ENCODE results near the gene ALG2. TPM values are rescaled to one million over a fixed set of nuclear protein-coding genes. Genes with fewer than 3 reads are reported as not detected.

ALG2 gene
- total and polyA plus RNA-seq, 11 donors, result 8.7 to 21.6 (median 14.8) TPM

- H3K9me3 ChIP-seq, result no peaks in the 10 kb centered on the region
- no peak overlapping the region for H3K27ac ChIP-seq
- no peak for ATAC-seq
- peaks cover 0 to 29% (median 10%) of the 10 kb centered on the region in 12 donors for H3K4me1 ChIP-seq
- no peaks in the 10 kb centered on the region for H3K27me3 ChIP-seq
- intact Hi-C loops (cut with DNase I), result loop anchor here in 1 of 10 donors (10.0 kb wide), 1 partner anchor 690 kb away; no protein-coding TSS in a partner anchor
- TF ChIP-seq POLR2A (IDR thresholded peaks at IDR 0.05) (no peak), CTCF (IDR thresholded peaks at IDR 0.05) (no peak)
- H3K4me3 ChIP-seq, result no peak overlapping the region
- peaks cover 0 to 53% (median 36%) of the 10 kb centered on the region in 9 donors for H3K36me3 ChIP-seq
- DNase-seq, result no peak
Measured at GRCh38 chr9:99235069-99235468, 13.3 kb upstream of the ALG2 start.

- ATAC-seq (peak in 3 of 4 donors; percentile 48 to 50 (median 48)), DNase-seq (no peak)
- H3K4me1 ChIP-seq, result peaks cover 0 to 26% (median 6%) of the 10 kb centered on the region in 12 donors
- no peak for TF ChIP-seq CTCF (IDR thresholded peaks at IDR 0.05)
- TF ChIP-seq POLR2A (IDR thresholded peaks at IDR 0.05), result no peak
- no peak overlapping the region for H3K4me3 ChIP-seq
- intact Hi-C loops (cut with DNase I), result loop anchor here in 1 of 10 donors (10.0 kb wide), 1 partner anchor 690 kb away; no protein-coding TSS in a partner anchor
- H3K36me3 ChIP-seq, result peaks cover 0 to 57% (median 41%) of the 10 kb centered on the region in 9 donors
- 57 to 77% (median 62%) methylated on average over 2 of the region's 2 CpGs for WGBS, 4 donors
- no peak overlapping the region for H3K27ac ChIP-seq
- H3K9me3 ChIP-seq, result no peaks in the 10 kb centered on the region
- H3K27me3 ChIP-seq, result no peaks in the 10 kb centered on the region
Measured at GRCh38 chr9:99234618-99235017, 12.9 kb upstream of the ALG2 start.

- intact Hi-C loops (cut with DNase I), result loop anchor here in 1 of 10 donors (10.0 kb wide), 1 partner anchor 693 kb away; no protein-coding TSS in a partner anchor
- peaks cover 0 to 14% (median 0%) of the 10 kb centered on the region in 12 donors for H3K4me1 ChIP-seq
- peak in 2 of 4 donors; percentile 59 to 68 for ATAC-seq
Measured at GRCh38 chr9:99231711-99232110, 10.0 kb upstream of the ALG2 start.

GRCh38 chr9:99230206-99230605 is 8.5 kb upstream of the ALG2 start:
- Histone ChIP-seq H3K4me1 (peaks cover 0 to 24% (median 13%) of the 10 kb centered on the region in 12 donors), H3K9me3 (no peaks in the 10 kb centered on the region), H3K27ac (peak overlapping the region in 1 of 12 donors; percentile 26), H3K36me3 (peaks cover 0 to 78% (median 62%) of the 10 kb centered on the region in 9 donors), H3K27me3 (no peaks in the 10 kb centered on the region), H3K4me3 (no peak overlapping the region)
- WGBS, 4 donors, result 84 to 94% (median 89%) methylated on average over 3 of the region's 3 CpGs
- TF ChIP-seq CTCF (IDR thresholded peaks at IDR 0.05) (no peak), POLR2A (IDR thresholded peaks at IDR 0.05) (no peak)
- DNase-seq, result no peak
- ATAC-seq, result no peak
- intact Hi-C loops (cut with DNase I), result loop anchor here in 1 of 10 donors (10.0 kb wide), 1 partner anchor 695 kb away; no protein-coding TSS in a partner anchor

More at GRCh38 chr9:99231711-99232110, 10.0 kb upstream of the ALG2 start:
- peaks cover 0 to 73% (median 62%) of the 10 kb centered on the region in 9 donors for H3K36me3 ChIP-seq
- H3K9me3 ChIP-seq, result no peaks in the 10 kb centered on the region
- 64 to 98% (median 92%) methylated on average over 2 of the region's 2 CpGs for WGBS, 4 donors
- peak in 1 of 5 donors; percentile 33 for DNase-seq
- no peaks in the 10 kb centered on the region for H3K27me3 ChIP-seq
- H3K4me3 ChIP-seq, result no peak overlapping the region
- H3K27ac ChIP-seq, result no peak overlapping the region
- TF ChIP-seq POLR2A (IDR thresholded peaks at IDR 0.05) (no peak), CTCF (IDR thresholded peaks at IDR 0.05) (peak in 11 of 12 donors; percentile 24 to 56 (median 46))

Measured in heart left ventricle (tissue), 16 donors.